ENCODE data around the gene FRMD4A.

GRCh38 chr10:13642293-13642692 is 688.4 kb downstream of the FRMD4A start:
- TF ChIP-seq CTCF (IDR thresholded peaks at IDR 0.05) (no peak), POLR2AphosphoS5 (IDR thresholded peaks at IDR 0.05) (no peak), POLR2A (IDR thresholded peaks at IDR 0.05) (no peak), EP300 (IDR thresholded peaks at IDR 0.05; ENCODE audit: low read depth) (no peak)
